Measurements from ENCODE around the gene COL8A2.

Gene COL8A2

DNA sequence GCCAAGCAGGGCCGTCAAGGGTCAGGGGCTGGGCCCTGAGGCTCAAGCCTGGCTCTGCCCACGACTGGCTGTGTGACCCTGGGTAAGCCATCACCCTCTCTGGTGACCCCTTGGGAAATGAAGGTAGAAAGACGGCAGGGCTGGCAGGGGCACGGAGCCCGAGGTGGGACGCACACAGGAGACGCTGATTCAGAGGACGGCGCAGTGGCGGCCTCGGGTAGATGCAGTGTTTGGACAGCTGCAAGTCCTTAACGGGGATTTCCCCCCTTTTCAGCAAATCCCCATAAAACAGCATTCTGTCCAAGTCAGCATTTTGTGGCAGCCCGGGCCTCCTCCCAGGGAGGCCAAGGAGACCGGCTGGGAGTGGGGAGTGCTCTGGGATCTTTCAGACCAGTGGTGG lies 16.7 kb downstream of the COL8A2 start:
- DNase-seq, result no peak

DNA sequence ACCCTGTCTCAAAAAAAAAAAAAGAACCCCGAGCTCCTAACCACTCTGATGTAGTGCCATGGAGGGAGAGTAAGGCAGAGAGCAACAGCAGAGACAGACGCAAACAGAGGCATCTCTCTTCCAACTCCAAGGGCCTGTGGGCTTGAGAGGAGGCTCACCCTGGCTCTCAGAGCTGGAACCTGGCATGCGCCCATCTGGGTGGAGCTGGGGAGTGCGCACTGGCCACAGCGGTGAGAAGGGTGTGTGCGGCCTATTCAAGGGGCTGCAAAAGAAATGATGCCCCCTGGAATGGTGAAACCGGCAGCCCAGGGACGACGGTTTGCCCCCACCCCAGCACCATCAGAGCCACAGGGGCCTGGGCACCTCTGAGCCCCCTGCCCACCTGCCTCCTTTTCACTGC lies 17.6 kb downstream of the COL8A2 start:
- no peak for DNase-seq

DNA sequence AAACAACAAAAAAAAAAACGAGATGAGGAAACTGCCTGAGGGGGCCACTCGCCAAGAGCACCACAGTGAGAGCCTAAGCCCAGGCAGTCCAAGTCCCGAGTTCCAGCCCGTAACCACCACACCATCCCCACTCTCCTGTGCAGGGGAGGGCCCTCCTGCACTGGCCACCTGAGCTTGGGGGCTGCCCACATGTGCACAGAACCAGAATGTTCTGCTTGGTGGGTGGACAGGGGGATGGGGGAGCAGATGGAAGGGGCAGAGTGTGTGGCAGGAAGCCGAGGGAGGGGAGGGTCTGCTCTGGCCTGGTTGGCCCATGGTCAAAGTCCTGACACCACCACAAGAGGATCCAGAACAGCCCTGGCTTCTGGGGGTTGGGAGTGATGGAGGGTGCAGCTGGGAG lies 18.8 kb downstream of the COL8A2 start:
- no peak for DNase-seq

DNA sequence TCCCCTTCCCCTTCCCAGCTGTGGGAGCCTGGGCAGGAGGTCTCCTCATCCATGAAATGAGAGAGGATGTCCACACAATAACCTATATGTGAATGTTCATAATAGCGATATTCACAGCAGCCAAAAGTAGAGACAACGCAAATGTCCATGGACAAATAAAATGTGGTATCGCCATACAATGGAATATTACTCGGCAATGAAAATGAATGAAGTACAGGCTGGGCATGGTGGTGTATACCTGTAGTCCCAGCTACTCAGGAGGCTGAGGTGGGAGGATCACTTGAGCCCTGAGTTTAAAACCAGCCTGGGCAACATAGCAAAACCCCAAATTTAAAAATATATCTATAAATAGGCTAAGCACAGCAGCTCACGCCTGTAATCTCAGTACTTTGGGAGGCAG lies 23.5 kb downstream of the COL8A2 start:
- no peak for DNase-seq

DNA sequence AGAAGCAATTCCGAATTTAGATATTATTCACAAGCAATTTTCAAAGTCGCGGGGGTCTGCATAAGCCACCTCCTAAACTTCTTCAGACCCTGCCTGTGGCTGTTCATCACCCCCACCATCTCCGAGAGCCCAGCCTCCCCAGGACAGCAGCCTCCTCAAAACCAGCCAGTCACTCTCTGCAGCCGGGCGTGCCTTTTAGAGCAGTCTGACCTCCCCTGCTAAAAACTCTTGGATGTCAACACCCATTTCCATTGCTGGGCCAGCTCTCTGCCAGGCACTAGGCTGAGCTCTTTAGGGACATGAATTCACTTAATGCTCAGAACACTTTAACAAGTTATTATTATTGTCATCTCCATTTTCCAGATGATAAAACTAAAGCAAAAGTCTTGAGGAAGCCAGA lies 24.6 kb downstream of the COL8A2 start:
- no peak for DNase-seq

DNA sequence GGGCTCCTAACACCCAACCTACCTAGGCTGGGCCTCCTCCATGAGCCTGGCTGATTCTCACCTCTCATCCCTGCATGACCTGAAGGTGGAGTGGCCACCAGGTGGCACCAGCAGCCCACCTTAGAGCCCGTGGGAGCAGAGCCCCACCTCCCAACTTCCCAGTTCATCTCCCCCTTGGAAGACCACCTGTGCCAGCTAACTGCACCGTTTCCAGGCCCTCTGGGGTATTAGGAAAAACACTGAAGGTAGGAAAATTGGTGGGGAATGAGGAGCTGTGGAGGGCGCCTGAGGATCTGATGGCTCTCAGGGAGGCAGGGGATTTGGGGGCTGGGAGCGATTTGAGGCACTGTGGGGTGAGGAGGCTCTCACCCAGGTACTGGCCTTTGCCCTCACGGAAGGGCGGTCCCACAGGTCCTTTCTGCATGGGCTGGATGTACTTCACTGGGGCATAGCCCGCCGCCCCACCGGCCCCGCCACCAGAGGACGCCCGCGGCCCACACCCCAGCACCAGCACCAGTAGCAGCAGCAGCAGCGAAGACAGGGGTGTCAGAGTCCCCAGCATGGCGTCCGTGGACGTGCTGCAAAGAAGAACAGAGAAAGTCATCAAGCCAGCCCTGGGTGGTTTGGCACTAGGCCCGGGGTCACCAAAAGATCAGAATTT lies 25.2 kb downstream of the COL8A2 start:
- peak; percentile 58 for DNase-seq

DNA sequence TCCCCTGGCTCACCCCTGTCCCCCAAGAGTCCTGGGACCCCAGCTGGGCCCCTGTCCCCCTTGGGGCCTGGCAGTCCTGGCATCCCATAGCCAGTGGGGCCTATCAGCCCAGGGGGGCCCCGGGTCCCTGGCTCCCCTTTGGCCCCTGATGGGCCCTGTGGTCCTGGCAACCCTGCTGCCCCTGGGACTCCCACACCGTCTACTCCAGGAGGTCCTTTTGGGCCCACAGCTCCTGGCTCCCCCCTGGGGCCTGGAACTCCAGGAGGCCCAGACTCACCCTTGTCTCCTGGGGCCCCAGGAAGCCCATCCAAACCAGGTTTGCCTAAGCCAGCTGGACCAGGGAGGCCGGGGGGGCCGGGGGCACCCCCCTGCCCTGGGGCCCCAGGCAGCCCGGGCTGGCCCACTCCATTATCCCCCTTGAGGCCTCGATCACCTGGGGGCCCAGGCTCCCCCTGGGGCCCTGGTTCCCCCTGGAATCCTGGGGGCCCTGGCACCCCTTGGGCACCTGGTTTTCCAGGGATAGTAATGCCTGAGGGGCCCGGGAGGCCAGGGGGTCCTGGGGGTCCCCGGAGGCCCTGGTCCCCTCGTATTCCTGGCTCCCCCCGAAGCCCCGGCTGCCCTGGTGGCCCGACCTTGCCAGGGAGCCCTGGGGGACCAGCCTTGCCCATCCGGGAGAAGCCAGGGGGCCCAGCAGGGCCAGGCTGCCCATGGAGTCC lies 26.2 kb downstream of the COL8A2 start:
- DNase-seq, result no peak

DNA sequence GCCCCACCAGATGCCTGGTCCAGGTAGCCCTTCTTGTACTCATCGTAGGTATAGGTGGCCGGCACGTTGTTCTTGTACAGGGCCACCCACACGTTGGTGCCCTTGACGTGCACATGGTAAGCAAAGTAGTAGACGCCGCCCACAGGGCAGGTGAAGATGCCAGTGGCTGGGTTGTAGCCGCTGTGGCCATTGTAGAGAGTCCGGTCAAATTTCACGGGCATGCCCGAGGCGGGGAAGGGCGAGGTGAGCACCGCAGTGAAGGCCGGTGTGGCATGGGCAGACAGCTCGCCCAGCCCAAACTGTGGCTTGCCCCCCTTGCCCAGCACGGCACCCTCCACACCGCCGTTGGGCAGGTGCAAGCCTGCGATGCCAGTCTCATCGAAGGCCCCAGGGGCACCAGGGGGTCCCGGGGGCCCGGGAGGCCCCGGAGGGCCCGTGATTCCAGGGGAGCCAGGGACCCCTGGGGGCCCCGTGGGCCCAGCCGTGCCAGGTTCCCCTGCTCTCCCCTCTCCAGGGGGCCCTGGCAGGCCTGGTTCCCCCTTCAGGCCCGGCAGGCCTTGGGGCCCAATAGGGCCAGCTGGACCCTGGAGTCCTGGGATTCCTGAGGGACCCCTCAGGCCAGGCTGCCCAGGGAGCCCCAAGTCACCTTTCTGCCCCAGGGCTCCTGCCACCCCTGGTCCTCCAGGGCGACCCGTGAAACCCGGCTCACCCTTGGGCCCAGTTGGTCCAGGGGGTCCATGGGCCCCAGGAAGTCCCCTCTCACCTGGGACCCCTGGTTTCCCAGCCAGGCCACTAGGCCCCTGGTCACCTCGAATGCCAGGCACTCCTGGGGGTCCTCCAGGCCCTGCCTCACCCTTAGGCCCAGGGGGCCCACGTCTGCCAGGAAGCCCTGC lies 27.1 kb downstream of the COL8A2 start:
- DNase-seq, result no peak

DNA sequence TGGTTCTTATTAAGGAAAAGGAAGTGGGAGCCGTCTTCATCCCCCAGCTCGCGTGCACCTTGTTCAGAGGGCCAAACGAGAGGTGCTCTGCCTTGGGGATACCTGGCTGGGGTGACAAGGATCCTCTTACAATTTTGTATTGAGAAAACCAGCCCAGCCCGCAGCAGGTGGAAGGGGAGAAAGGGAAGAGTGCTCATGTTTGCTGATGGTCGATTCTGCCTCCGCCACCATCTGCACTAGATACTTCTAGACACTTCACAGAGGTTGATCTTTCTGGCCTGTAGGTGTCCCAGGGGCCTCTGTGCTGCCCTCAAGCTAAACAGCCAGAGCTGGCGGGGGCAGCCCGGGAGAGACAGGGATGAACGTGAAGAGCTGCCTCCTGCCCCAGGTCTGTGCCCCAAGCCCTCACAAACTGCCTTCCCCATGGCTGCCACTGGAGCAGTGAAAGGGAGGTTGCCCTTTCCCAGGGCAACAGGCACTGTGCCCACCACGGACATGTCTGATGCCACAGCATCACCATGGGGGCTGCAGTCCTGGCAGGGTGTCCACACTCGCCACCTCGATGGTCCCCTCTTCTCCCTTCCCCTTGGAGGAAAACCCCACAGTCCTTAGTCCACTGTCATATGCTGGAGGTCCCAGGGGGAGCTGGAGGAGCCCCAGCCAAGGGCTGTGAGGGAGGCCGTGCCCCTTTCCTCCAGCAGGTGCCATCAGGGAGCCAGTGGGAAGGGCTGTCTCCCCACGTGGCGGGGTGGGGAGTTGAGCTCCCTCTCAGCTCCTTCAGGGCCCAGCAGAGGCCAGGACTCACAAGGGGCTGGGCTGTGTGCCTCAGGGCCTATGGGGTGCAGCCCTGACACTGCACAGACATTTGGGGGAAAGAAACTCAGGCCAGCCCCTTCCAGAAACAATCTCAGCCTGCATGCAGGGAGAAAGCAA lies 28.3 kb downstream of the COL8A2 start:
- no peak for DNase-seq

DNA sequence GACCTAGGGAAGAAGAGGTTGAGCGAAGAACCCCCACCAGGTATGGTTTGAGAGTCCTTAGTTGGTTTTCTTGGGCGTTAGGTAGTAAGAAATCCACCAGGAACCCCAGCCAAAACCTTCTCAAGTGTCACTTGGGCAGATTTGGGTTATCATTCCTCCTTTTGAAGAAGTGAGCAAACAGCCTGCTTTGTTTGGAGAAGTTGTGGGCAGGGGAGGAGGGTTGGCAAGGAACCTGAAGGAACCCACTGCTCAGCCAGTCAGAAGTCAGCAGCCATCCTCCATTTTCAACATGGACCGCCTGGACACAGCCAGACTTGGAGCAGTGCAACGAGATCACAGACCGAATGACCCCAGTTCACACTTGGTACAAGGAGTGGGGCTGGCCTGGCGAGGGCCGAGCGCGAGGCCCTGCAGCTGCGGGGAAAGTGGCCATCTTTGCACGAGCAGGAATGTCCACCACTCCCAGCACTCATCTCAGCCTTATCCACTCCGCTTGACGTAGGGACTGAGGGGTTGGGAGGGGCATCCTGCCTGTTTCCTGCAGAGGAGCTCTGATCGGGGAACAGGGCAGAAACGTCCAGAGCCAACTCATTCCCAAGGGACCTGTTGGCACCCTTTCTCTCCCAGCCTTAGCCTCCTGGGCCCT lies 29.1 kb downstream of the COL8A2 start:
- DNase-seq, result no peak

DNA sequence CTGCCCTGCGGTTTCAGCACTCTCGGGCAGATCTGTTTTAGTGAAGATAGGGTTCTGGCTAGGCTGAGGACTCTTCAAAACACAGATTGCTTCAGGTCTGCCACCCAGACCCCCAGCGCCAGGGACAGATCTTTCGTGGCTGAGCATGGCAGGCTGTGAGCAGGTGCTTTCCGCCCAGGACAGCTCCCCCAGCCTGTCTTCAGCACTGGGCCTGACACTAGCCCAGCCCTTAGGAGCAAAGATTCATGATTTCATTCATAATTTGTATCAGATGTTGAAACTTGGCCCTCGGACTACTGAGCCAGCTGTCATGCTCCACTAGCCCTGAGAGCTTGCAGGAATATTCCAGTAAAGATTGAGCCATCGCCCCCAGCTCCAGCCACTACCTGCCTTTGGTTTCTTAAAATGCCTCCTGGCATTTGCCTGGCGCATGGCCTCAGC lies 30.4 kb downstream of the COL8A2 start:
- DNase-seq, result no peak

DNA sequence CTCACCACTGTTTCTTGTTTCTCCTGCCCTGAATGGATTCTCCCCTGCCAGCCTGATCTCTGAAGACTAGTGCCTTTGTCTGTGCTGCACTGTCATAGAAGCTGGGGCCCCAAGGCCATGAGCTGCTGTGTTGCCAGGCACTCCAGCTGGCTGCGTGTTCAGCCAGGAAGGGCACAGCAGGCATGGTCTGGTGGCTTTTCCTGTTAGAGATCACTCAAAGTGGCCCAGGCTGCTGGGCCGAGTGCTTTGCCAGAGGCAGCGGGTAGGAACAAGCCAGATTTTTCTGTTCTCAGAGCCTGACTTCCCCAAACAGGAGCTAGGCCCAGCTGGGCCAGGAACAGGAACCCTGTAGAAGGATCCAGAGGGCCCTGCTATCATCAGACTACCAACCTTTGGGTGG lies 31.1 kb downstream of the COL8A2 start:
- no peak for DNase-seq

DNA sequence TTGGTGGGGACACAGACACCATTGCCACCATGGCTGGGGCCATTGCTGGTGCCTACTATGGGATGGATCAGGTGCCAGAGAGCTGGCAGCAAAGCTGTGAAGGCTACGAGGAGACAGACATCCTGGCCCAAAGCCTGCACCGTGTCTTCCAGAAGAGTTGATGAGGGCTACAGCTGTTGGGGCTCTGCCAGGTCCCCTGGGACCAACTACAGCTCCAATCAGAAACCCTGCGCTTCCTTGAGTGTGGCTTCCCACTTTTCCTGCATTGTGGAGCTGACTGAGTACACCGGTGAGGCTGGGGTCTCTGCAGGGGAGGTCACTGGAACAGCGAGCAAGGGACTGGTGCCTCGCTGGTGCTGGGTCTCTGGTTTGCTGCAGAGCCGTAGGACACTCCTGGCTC lies 31.8 kb downstream of the COL8A2 start:
- no peak for DNase-seq

DNA sequence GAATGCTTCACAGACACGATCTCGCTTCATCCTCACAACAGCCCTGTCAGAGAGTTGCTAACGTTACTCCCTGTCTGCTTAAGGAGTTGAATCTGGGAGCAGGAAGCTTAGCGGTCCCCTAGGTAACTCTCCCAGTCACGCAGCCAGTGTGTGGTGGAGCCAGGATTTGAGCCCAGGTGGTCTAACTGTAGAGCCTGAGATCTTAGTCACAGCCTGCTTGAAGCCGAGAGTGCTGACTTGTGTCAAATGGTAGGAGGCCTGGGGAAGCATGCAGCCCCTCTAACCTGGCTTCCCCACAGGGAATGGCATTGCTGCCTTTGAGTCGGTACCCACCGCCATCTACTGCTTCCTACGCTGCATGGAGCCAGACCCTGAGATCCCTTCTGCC lies 32.2 kb downstream of the COL8A2 start:
- DNase-seq, result no peak

DNA sequence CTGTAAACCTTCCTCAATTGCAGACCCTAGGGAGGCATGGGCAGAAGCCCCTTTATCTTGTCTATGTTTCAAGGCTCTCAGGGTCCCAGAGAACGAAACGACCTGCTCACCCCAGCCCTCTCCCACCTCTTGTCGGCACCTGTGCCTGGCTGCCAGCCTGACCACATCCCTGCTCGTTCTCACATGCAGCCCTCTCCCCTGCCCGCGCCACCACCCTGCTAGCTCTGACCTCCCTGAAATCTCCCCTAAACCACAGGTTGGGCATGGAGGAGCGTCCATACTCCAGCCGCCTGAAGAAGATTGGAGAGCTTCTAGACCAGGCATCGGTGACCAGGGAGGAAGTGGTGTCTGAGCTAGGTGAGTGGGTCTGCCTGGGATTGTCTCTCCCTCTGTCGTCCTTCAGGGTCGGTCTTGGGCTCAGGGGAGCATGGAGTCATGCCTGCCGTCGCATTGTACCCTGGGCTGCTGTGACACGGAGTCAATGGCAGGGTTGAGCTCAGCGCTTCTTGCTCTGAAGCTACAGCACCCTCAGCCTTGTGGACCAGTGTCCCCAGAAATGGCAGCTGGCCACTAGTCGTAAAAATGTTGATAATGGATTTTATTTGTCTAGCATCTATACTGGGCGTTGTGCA lies 32.7 kb downstream of the COL8A2 start:
- DNase-seq, result no peak

DNA sequence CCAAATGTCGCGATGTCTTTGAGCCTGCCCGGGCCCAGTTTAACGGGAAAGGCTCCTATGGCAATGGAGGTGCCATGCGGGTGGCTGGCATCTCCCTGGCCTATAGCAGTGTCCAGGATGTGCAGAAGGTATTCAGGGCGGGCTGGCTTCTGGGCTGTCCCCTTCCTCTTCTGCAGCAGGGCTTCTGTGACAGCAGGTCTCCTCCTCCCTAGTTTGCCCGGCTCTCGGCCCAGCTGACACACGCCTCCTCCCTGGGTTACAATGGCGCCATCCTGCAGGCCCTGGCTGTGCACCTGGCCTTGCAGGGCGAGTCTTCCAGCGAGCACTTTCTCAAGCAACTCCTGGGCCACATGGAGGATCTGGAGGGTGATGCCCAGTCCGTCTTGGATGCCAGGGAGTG lies 33.3 kb downstream of the COL8A2 start:
- DNase-seq, result no peak

DNA sequence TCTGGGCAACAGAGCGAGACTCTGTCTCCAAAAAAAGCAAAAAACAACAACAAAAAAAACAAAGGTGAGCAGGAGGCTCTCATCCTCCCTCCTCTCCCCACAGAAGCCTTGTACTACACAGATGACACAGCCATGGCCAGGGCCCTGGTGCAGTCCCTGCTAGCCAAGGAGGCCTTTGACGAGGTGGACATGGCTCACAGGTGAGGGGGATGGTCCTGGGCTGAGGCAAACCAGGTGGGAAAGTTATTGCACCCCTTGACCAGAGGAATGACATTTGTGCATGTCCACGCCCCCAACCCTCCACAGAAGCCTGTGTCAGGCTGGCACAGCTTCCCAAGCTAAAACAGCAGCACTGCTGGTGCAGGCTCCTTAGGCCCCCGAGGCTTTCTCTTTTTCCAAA lies 33.9 kb downstream of the COL8A2 start:
- DNase-seq, result no peak

DNA sequence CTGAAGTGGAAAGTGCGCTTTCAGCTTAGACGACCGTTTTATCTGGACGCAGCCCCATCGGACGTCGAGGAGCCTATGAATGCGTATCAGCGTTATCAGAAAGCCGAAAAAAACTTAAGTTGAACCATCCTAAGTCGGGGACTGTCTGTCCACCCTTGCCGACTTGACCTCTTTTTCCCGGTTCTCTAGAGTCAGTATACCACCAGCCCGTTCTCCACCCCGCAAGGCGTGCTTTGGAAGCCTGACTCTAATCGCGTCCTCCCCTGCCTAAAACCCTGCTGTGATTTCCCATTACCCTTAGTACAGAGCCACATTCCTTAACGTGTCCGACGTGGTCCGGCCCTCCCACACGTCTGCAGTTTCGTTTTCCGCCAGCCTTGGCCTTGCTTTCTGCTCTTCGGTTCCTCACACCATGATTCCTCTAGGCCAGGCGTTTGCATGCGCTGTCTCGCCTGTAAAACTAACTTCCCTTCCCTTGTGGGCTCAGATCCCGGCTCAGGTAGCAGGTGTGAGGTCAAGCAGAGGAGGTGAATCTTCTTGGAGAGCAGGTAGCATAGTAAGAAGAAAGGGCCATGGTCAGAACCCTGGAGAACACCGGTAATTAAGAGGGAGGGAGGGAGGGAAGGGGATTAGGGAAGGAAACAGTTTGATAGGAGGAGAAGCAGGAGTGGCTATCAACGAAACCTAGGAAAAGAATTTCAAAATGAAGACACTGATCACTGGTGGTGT lies 35.5 kb downstream of the COL8A2 start:
- no peak for DNase-seq

DNA sequence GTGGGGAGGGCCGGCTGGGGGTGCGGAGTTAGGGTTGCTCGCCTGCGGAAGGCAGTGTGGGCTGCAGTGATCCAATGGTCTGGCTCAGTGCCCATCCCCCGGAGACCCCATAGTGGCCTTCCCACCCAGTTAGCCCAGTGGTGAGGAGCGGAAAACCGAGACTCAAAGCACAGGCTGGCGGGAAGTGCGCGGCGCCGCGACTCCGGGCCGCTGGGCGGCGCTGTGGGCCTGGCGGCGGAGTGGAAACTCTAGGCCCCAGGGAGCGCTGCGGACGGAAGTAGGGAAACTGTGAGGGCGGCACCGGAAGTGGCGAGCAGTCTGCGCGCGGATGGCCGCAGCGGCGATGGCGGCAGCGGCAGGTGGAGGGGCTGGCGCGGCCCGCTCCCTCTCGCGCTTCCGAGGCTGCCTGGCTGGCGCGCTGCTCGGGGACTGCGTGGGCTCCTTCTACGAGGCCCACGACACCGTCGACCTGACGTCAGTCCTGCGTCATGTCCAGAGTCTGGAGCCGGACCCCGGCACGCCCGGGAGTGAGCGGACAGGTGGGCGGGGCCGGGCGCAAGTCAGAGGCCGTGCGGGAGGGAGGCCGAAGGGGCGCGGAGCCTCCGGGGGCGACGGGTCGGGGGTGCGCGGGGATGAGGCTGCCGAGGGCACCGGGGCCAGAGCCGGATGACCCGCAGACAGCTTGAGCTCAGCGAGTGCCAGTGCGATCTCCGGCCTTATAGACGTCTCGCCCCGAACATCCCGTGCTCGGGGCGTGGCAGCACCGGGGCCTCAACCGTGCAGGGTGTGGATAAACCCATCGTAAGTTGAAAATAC lies 36.2 kb downstream of the COL8A2 start, which contains the start of gene ADPRS:
TSS of gene ADPRS (plus strand) at position 316 of the 816 bp plus-strand sequence. CDS start at position 329, 13 bp downstream.
- peak; percentile 53 for DNase-seq

DNA sequence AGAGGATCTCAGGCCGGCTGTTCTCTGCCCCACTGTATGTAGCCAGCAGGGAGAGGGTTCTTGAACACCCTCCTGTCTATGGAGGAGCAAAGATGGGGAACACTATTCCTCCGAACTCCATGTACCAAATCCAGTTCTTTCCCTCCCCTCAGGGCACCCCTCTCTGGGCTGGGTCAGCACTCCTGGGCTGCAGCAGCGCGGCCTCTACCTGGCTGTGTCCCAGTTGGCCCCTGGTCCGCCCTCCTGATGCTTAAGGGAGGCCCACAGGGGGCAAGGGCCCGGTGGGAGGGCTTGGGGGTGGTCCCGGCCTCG lies 36.8 kb downstream of the COL8A2 start:
- no peak for DNase-seq

Measured in NCI-H1048 (cell line).